OCI-LY7 (cell line): ENCODE data around the gene PTPRB. TPM values are rescaled to one million over a fixed set of nuclear protein-coding genes. Genes with fewer than 3 reads are reported as not detected.

ENCODE experiments used
- BruUV-seq: library from RNA; stranded (reverse); fragments of 400-500 nt; replicated peaks from 2 replicates; lab custom pipeline; 2021; lab: Mats Ljungman, UMichigan
- CTCF ChIA-PET: fragments of 300-600 bp; sonication (Branson Sonifier 250); formaldehyde crosslinking; loops from one replicate; lab custom pipeline; 2022; ENCODE audit warnings: antibody characterized with exemption; ENCODE audit not compliant: unreplicated experiment; lab: Charles Lee
- POLR2A ChIA-PET: fragments of 300-600 bp; sonication (Branson Sonifier 250); formaldehyde crosslinking; loops from one replicate; lab custom pipeline; 2022; ENCODE audit warnings: antibody characterized with exemption; lab: Charles Lee
- DNase-seq: peaks from one replicate; pipeline ENCODE4 v3.0.0-alpha.2; 2015; ENCODE audit warnings: low spot score
- H2AFZ ChIP-seq: fragments of 200-600 bp; sonication (generic), shearing (Covaris generic); 2 replicates; pipeline ENCODE4 v1.6.1; 2014; ENCODE audit warnings: mild to moderate bottlenecking, antibody characterized with exemption, low read length, moderate library complexity
- H3K27ac ChIP-seq: fragments of 200-600 bp; sonication (generic); 2 replicates; pipeline ENCODE4 v1.5.1; 2014; ENCODE audit warnings: mixed run types, low read depth, mild to moderate bottlenecking, moderate library complexity, low read length, inconsistent platforms; ENCODE audit not compliant: poor library complexity, severe bottlenecking
- H3K36me3 ChIP-seq: fragments of 200-600 bp; sonication (generic); 2 replicates; pipeline ENCODE4 v1.6.1; 2014; ENCODE audit warnings: mild to moderate bottlenecking, antibody characterized with exemption, low read length, moderate library complexity, mixed read lengths; ENCODE audit not compliant: insufficient read depth
- H3K4me1 ChIP-seq: fragments of 200-600 bp; sonication (generic); 2 replicates; pipeline ENCODE4 v1.5.1; 2014; ENCODE audit warnings: mild to moderate bottlenecking, low read length; ENCODE audit not compliant: insufficient read depth, poor library complexity, severe bottlenecking
- H3K4me2 ChIP-seq: fragments of 200-600 bp; sonication (generic); 2 replicates; pipeline ENCODE4 v1.6.1; 2014; ENCODE audit warnings: mild to moderate bottlenecking, low read length
- H3K4me3 ChIP-seq: fragments of 200-600 bp; sonication (generic); 2 replicates; pipeline ENCODE4 v1.5.1; 2014; ENCODE audit warnings: mild to moderate bottlenecking, low read depth, low read length; ENCODE audit not compliant: poor library complexity, severe bottlenecking
- H3K79me2 ChIP-seq: fragments of 200-600 bp; sonication (generic); 2 replicates; pipeline ENCODE4 v1.6.1; 2016; ENCODE audit warnings: low read depth, mild to moderate bottlenecking, low read length, moderate library complexity, mixed read lengths; ENCODE audit not compliant: insufficient read depth
- H3K9me2 ChIP-seq: fragments of 200-600 bp; sonication (generic); 2 replicates; pipeline ENCODE4 v1.6.1; 2016; ENCODE audit warnings: mild to moderate bottlenecking, low read length, mixed read lengths; ENCODE audit not compliant: insufficient read depth
- H3K9me3 ChIP-seq: fragments of 200-600 bp; sonication (generic); 2 replicates; pipeline ENCODE4 v1.6.1; 2014; ENCODE audit warnings: mild to moderate bottlenecking, mixed run types, low read length, mixed read lengths
- H4K20me1 ChIP-seq: fragments of 200-600 bp; sonication (generic); 2 replicates; pipeline ENCODE4 v1.6.1; 2014; ENCODE audit warnings: mild to moderate bottlenecking, antibody characterized with exemption, low read length, moderate library complexity, mixed read lengths; ENCODE audit not compliant: insufficient read depth
- CTCF ChIP-seq: fragments of 200-600 bp; sonication (generic); conservative IDR thresholded peaks from 2 replicates; pipeline ENCODE4 v1.5.1; 2014; ENCODE audit warnings: mild to moderate bottlenecking, antibody characterized with exemption, low read length, moderate library complexity, mixed read lengths
- EZH2phosphoT487 ChIP-seq: fragments of 200-600 bp; sonication (generic); IDR thresholded peaks from 2 replicates; pipeline ENCODE4 v1.6.1; 2018; ENCODE audit warnings: low read depth, borderline replicate concordance, mild to moderate bottlenecking, mixed run types, antibody characterized with exemption, low read length, moderate library complexity, mixed read lengths
- intact Hi-C: fragments of 100-400 bp; cut with micrococcal nuclease; formaldehyde crosslinking; loops from one replicate; pipeline ENCODE4 v1.10.0; 2022; ENCODE audit not compliant: unreplicated experiment
- total RNA-seq, 2 experiments: library from RNA; depleted of rRNA in 1 of 2; stranded (reverse); fragments of >200 nt in 1 of 2; shearing (Covaris generic) in 1 of 2; gene quantifications; 2 replicates each; pipeline ENCODE4 v1.2.3, GENCODE V29; 2014 to 2022

Gene PTPRB
- total RNA-seq, 2 experiments from 2014 or later: not detected

GRCh38 chr12:70557583-70558191, 79.5 kb downstream of the PTPRB start:
- Histone ChIP-seq H3K27ac (no peak overlapping the region), H3K79me2 (no peaks in the 10 kb centered on the region), H4K20me1 (no peaks in the 10 kb centered on the region), H2AFZ (no peak overlapping the region), H3K9me3 (no peaks in the 10 kb centered on the region), H3K4me1 (no peaks in the 10 kb centered on the region), H3K9me2 (no peaks in the 10 kb centered on the region), H3K36me3 (no peaks in the 10 kb centered on the region), H3K4me3 (no peak overlapping the region), H3K4me2 (no peak overlapping the region)
- no TSS peak for BruUV-seq
- DNase-seq: no peak
- CTCF ChIA-PET: no interaction called here
- TF ChIP-seq EZH2phosphoT487 (no peak), CTCF (no peak)
- POLR2A ChIA-PET: interaction anchor here (0.9 kb wide), 1 partner anchor 11 kb away, joined by 4 read pairs; no protein-coding TSS in a partner anchor
- intact Hi-C loops: no loop called here

DNA sequence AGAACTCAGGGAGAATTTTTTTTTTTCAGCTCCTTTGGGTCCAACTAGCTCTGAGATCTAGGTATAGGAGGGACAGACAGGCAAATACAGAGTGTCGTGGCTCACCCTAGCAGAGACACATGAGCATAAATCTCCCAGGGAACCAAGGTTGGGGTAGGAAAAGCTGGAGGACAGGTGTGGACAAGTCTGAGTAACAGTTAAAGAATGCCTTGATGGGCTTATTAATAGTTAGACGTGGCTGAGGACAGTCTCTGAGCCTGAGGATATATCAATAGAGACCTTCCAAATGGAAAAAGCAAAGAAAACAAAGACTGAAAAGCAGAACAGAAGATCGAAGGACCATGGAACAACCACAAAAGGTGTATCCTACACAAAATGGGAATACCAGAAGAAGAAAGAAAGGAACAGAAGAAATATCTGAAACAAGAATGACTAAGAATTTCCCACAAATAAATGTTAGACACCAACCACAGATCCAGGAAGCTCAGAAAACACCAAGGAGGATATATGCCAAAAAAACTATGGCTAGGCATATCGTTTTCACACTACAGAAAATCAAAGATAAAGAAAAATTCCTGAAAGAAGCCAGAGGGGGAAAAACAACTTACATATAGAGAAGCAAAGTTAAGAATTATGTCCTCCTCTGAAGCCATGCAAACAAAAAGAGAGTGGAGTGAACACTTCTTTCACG, 80.9 kb downstream of the PTPRB start:
- TF ChIP-seq EZH2phosphoT487: no peak
- no TSS peak for BruUV-seq
- no peak overlapping the region for H3K4me3 ChIP-seq
- H2AFZ ChIP-seq: no peak overlapping the region
- no peaks in the 10 kb centered on the region for H3K9me2 ChIP-seq
- DNase-seq: no peak
- H3K4me1 ChIP-seq: no peaks in the 10 kb centered on the region
- no peaks in the 10 kb centered on the region for H3K9me3 ChIP-seq
- CTCF ChIA-PET: no interaction called here
- H3K4me2 ChIP-seq: no peak overlapping the region
- no peaks in the 10 kb centered on the region for H3K36me3 ChIP-seq
- no peaks in the 10 kb centered on the region for H4K20me1 ChIP-seq
- intact Hi-C loops: no loop called here
- POLR2A ChIA-PET: interaction anchor here (0.6 to 0.7 kb wide), 3 partner anchors 68 to 453 kb away, joined by 3 to 4 read pairs (median 4); no protein-coding TSS in a partner anchor
- H3K27ac ChIP-seq: no peak overlapping the region
- no peaks in the 10 kb centered on the region for H3K79me2 ChIP-seq

DNA sequence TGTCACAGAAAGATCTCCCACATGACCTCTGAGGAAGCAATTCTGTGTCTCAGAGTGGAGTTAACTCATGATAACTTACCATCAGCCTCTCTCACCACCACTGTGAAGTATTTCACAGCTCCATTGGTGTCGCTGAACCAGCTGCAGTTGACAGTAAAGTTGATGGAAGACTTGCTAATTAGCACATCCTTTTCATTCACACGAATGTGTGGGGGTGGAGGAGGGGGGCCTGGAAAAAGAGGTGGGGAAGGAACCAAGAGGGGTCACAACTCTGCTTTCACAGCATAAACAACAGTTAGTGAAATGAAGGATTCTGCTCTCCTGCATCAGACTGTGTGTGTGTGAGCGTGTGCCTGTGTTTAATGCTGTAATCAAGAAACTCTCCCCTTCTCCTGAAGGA, 82.1 kb downstream of the PTPRB start:
- intact Hi-C loops: no loop called here
- DNase-seq: no peak
- POLR2A ChIA-PET: interaction anchor here (0.7 kb wide), 1 partner anchor 12 kb away, joined by 3 read pairs; no protein-coding TSS in a partner anchor
- Histone ChIP-seq H3K36me3 (no peaks in the 10 kb centered on the region), H3K9me2 (no peaks in the 10 kb centered on the region), H3K4me3 (no peak overlapping the region), H3K79me2 (no peaks in the 10 kb centered on the region), H3K4me1 (no peaks in the 10 kb centered on the region), H3K9me3 (no peaks in the 10 kb centered on the region), H3K27ac (no peak overlapping the region), H4K20me1 (no peaks in the 10 kb centered on the region), H3K4me2 (no peak overlapping the region), H2AFZ (no peak overlapping the region)
- no TSS peak for BruUV-seq
- TF ChIP-seq EZH2phosphoT487 (no peak), CTCF (no peak)
- CTCF ChIA-PET: no interaction called here
